Effector CD8-positive, alpha-beta T cell (primary cell): ENCODE results near the gene DDX54.
A peak's percentile ranks its signal among the peaks of the same experiment; 100 is the strongest.

Experiments used
- DNase-seq: peaks from one replicate; lab custom pipeline; 2025; lab: John Stamatoyannopoulos, UW

The DDX54 gene

GRCh38 chr12:113162102-113163029 is 22.9 kb downstream of the DDX54 start:
- no peak for DNase-seq

DNA sequence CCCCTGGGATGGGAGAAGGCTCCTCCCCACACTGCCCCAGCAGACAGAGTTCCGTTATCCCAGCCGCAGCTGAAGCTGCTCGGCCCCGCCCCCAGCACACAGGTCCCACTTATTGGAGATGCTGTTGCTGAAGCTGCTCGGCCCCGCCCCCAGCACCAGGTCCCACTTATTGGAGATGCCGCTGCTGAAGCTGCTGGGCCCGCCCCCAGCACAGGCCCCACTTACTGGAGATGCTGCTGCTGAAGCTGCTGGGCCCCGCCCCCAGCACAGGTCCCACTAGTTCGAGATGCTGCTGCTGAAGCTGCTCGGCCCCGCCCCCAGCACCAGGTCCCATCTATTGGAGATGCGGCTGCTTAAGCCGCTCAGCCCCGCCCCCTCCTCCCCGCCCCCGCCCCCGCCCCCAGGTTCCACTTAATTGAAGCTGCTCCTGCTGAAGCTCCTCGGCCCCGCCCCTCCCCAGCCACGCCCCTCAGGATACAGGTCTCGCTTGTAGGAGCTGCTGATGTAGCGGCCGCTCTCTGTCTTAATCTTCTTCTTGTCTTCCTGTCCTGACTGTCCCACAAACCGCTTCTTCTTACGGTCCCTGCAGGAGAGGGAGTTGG is 23.8 kb downstream of the DDX54 start:
- no peak for DNase-seq

DNA sequence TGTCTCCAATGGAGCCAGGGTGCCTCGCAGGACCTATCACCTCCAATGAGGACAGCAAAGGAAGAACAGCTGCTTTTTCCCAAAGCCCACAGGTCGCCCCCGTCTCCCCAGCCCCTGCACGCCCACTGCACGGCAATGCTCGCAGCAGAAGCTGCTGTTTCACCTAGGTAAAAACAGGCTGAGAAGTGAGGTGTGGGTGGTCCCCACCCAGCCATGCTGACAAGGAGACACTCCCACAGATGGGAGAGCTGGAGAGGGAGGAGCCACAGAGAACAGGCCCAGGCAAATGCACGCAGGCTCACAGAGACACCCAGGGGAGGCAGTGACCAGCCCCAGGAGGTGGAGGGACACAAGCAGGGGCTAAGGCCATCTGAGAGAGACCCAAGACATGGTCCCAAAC is 25.3 kb downstream of the DDX54 start:
- no peak for DNase-seq

DNA sequence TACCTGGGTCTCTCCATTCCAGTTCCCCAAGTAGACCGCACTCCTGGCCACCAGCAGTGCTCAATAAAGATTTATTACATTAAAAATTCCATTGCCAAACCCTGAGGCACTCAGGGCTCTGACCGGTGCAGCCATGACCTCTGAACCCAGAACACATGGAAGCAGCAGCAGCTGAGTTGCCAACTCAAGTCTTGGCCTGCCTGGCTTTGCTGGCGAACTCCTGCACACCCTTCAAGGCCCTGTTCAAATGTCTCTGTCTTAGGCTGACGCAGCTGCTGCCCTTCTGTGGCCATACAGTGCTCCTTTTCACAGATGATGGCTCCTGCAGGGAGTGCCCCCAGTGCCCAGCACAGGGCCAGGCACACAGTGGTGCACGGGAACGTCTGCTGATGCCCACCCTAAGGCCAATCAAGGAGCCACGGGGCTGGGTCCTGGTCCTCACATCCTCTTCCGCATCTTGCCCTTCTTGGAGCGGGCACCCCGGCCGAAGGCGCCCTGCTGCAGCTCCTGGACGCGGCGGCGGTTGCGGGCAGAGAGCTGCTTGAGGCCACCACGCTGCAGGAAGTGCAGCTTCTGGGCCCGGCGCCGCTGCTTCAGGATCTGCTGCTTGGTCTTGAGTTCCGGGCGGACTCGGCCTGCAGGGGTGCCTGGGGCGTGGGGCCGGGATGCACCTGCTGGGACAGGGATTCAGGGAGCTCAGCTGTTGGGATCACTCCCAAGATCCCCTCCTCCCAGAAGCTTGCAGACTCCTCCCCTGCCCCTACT is 26.7 kb downstream of the DDX54 start:
- no peak for DNase-seq

- no peak for DNase-seq
Observed at GRCh38 chr12:113157218-113157859, 27.9 kb downstream of the DDX54 start.

DNA sequence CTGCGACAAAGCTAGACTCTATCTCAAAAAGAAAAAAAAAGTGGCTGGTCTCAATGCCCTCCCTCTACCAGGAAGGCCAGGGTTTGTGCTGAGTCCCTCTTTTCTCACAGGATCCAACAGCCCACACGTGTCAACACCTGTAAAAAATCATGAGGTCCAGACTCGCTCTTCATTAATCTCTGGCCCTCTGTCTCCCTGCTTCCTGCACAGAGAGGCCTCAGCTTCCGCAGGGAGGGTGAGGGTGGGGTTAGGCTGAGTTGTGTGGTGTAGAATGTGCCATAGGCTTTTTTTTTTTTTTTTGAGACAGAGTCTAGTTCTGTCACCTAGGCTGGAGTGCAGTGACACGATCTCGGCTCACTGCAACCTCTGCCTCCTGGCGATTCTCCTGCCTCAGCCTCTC is 29.6 kb downstream of the DDX54 start:
- DNase-seq: no peak

- no peak for DNase-seq
Observed at GRCh38 chr12:113155060-113155459, 30.2 kb downstream of the DDX54 start.

GRCh38 chr12:113154351-113154973 is 30.8 kb downstream of the DDX54 start:
- DNase-seq: no peak

DNA sequence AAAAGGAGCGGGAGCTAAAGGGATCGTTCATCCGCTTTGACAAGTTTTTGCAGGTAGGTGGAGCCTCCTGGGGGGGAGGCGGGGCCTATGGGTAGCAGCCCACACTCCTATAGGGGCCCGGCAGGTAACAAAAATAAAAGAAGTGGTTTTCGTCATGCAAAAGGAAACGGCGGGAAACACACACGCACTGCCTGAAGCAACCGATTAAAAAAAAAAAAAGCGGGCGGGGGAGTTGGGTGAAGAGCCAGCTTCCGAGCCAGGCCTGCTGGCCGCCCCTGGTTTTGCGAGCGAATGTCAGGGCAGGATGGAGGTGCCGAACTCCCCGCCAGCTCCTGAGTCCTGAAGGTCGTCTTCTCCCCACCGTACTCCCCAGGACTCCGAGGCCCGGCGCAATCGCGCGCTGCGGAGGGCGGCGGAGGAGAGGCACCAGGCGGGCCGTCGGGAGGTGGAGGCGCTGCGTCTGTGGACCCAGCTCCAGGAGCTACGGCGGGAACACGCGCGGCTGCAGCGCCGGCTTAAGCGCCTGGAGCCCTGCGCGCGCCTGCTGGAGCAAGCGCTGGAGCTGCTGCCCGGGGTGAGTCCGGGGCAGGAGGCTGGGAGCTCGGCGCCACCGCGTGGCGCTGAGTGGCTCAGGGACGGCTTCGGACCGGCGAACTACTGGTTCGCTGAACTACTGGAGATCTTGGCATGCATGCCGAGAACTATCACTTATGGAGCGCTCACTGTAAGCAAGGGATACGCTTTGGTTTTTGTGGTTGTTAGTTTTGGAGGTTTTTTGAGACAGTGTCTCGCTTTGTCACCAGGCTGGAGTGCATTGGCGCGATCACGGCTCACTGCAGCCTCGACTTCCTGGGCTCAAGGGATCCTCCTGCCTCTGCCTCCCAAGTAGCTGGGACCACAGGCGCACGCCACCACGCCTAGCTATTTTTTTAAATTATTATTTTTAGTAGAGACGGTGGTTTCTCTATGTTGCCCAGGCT is 32.2 kb downstream of the DDX54 start:
- peak; percentile 37 for DNase-seq

DNA sequence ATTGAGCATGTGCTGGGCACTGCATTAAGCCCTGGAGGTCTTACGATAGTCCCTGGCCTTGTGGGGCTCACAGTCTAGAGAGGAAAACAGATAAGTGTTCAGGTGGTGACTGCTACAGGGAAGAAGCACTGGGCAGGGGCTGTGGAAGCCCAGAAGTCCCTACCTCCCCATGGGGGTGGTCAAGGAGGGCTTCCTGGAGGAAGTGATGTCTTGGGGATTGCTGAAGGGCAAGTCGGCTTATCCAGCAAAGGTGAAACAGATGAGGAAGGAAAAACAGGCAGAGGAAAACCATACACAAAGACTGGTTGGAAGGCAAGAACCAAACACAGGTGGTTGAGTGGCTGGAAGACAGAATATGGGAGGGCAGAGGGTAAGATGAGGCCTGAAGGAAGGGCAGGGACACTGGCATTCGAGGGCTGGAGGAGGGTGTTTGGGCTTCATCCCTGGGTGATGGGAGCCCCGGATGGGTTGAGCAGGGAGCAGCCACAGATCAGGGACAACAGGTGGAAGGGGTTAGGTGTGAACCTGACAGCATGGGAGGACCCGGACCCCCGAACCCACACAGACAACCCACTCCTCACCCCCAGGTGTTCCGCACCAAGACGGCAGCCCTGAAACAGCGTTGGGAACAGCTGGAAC is 33.0 kb downstream of the DDX54 start:
- DNase-seq: no peak

GRCh38 chr12:113151655-113152054 is 33.6 kb downstream of the DDX54 start:
- DNase-seq: no peak

- no peak for DNase-seq
Observed at GRCh38 chr12:113149361-113150150, 35.7 kb downstream of the DDX54 start, which contains the start of gene CFAP73. CFAP73 (plus strand) TSS chr12:113149724; CDS start chr12:113149858, 134 bp downstream.

DNA sequence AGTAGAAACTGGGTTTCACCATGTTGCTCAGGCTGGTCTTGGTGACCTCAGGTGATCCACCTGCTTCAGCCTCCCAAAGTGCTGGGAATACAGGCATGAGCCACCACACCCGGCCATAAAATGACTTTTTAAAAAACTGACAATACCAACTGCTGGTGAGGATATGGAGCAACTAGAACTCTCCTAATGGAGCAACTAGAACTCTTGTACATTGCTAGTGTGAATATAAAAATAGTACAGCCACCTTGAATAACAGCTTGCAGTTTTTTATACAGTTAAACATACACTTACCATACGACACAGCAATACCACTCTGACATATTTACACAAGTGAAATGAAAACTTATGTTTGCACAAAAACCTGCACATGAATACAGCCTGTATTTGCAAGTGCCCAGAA is 38.3 kb downstream of the DDX54 start:
- DNase-seq: no peak

- no peak for DNase-seq
Observed at GRCh38 chr12:113145720-113146551, 39.3 kb downstream of the DDX54 start.

- DNase-seq: no peak
Observed at GRCh38 chr12:113144806-113145205, 40.5 kb downstream of the DDX54 start.

- DNase-seq: no peak
Observed at GRCh38 chr12:113143959-113144358, 41.3 kb downstream of the DDX54 start.

DNA sequence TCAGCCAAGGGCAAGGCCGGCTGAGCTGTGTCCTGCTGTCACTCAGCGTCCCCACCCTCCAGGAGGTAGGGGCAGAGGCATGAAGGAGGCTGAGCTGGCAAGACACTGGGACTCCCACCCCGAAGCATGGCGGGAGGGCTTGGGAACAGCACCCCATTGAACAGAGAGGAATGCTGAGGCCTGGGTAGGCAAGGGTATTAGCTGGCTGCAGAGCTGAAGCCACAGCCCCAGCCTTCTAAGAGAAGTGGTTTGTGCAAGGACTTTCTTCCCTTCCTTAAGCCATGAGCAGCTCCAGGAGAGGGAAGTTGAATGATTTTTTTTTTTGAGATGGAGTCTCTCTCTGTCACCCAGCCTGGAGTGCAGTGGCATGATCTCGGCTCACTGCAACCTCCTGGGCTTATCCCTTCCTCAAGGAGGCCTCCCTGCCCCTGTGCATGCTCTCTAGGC is 42.4 kb downstream of the DDX54 start:
- no peak for DNase-seq
